PC-3 (cell line): ENCODE data around the gene TJP3. TPM values are rescaled to one million over a fixed set of nuclear protein-coding genes. Genes with fewer than 3 reads are reported as not detected.

Experiments used
- ATAC-seq: fragments of 200-7000 bp; cut with Tn5 transposase; 2 replicates; pipeline ENCODE4 v1.9.1; 2020; ENCODE audit warnings: mild to moderate bottlenecking, moderate library complexity
- BruUV-seq: library from RNA; stranded (reverse); fragments of 400-500 nt; replicated peaks from 2 replicates; lab custom pipeline; 2021; lab: Mats Ljungman, UMichigan
- CTCF ChIA-PET: fragments of 300-600 bp; sonication (Branson Sonifier 250); formaldehyde crosslinking; loops from one replicate; lab custom pipeline; 2022; ENCODE audit warnings: antibody characterized with exemption; lab: Charles Lee
- POLR2A ChIA-PET: fragments of 300-600 bp; sonication (Branson Sonifier 250); formaldehyde crosslinking; loops from one replicate; lab custom pipeline; 2022; ENCODE audit warnings: antibody characterized with exemption; ENCODE audit not compliant: unreplicated experiment; lab: Charles Lee
- DNase-seq: peaks from one replicate; pipeline ENCODE4 v3.0.0-alpha.2; 2015
- H2AFZ ChIP-seq: fragments of 300-600 bp; sonication (generic); 2 replicates; pipeline ENCODE4 v1.6.0; 2016; ENCODE audit warnings: antibody characterized with exemption, low read length
- H3F3A ChIP-seq: fragments of 300-600 bp; sonication (generic); one replicate; pipeline ENCODE4 v1.6.0; 2017; ENCODE audit warnings: antibody characterized with exemption, low read length, control low read depth, mild to moderate bottlenecking; ENCODE audit not compliant: unreplicated experiment
- H3K27ac ChIP-seq: fragments of 300-600 bp; sonication (generic); 2 replicates; pipeline ENCODE4 v1.5.1; 2016; ENCODE audit warnings: mild to moderate bottlenecking, low read length
- H3K27me3 ChIP-seq: fragments of 300-600 bp; sonication (generic); 2 replicates; pipeline ENCODE4 v1.6.1; 2016; ENCODE audit warnings: low read length, mixed read lengths
- H3K36me3 ChIP-seq: fragments of 300-600 bp; sonication (generic); 2 replicates; pipeline ENCODE4 v1.6.1; 2016; ENCODE audit warnings: low read depth, mixed run types, low read length, mixed read lengths
- H3K4me1 ChIP-seq: fragments of 300-600 bp; sonication (generic); 2 replicates; pipeline ENCODE4 v1.5.1; 2016; ENCODE audit warnings: low read length; ENCODE audit not compliant: insufficient read depth
- H3K4me2 ChIP-seq: fragments of 300-600 bp; sonication (generic); 2 replicates; pipeline ENCODE4 v1.6.0; 2016; ENCODE audit warnings: low read length
- H3K4me3 ChIP-seq: fragments of 300-600 bp; sonication (generic); 2 replicates; pipeline ENCODE4 v1.5.1; 2016; ENCODE audit warnings: mild to moderate bottlenecking, low read length, mixed read lengths
- H3K79me2 ChIP-seq: fragments of 300-600 bp; sonication (generic); 2 replicates; pipeline ENCODE4 v1.6.1; 2017; ENCODE audit warnings: low read length, mixed read lengths
- H3K9ac ChIP-seq: fragments of 300-600 bp; sonication (generic); 2 replicates; pipeline ENCODE4 v1.6.0; 2016; ENCODE audit warnings: mild to moderate bottlenecking, low read length
- H3K9me2 ChIP-seq: fragments of 300-600 bp; sonication (generic); replicated peaks from 2 replicates; pipeline ENCODE4 v1.6.1; 2016; ENCODE audit warnings: mixed run types, low read length, mixed read lengths
- H3K9me3 ChIP-seq: fragments of 300-600 bp; sonication (generic); 2 replicates; pipeline ENCODE4 v1.6.1; 2016; ENCODE audit warnings: low read length, mixed read lengths
- H4K20me1 ChIP-seq: fragments of 300-600 bp; sonication (generic); 2 replicates; pipeline ENCODE4 v1.6.1; 2016; ENCODE audit warnings: low read length, mixed read lengths
- EZH2 ChIP-seq: fragments of 300-600 bp; sonication (generic); IDR thresholded peaks from one replicate; pipeline ENCODE4 v1.6.1; 2017; ENCODE audit warnings: antibody characterized with exemption, mild to moderate bottlenecking, low read length; ENCODE audit not compliant: unreplicated experiment
- EZH2phosphoT487 ChIP-seq: fragments of 300-600 bp; sonication (generic); IDR thresholded peaks from 2 replicates; pipeline ENCODE4 v1.6.1; 2018; ENCODE audit warnings: mild to moderate bottlenecking, antibody characterized with exemption, low read length, borderline replicate concordance
- intact Hi-C: fragments of 100-400 bp; cut with micrococcal nuclease; formaldehyde crosslinking; loops from 2 replicates; pipeline ENCODE4 v1.9.0; 2023
- total RNA-seq: library from RNA; depleted of rRNA; stranded (reverse); fragments of >200 nt; gene quantifications from 2 replicates; pipeline ENCODE4 v1.2.3, GENCODE V29; 2014
- TF ChIP-seq, protein P1 (sequence below): fragments of 300-600 bp; sonication (generic); conservative IDR thresholded peaks from 2 replicates; pipeline ENCODE4 v1.5.1; 2017; ENCODE audit warnings: antibody characterized with exemption, low read depth, mild to moderate bottlenecking, low read length

Gene TJP3
- total RNA-seq, 1 experiment from 2014 or later = 11.7 TPM

GRCh38 chr19:3768748-3769099 lies 60.5 kb downstream of the TJP3 start:
- no peaks in the 10 kb centered on the region for H3F3A ChIP-seq
- ChIA-PET CTCF (no interaction called here), POLR2A (no interaction called here)
- H3K4me1 ChIP-seq = no peaks in the 10 kb centered on the region
- TF ChIP-seq, protein P1, sequence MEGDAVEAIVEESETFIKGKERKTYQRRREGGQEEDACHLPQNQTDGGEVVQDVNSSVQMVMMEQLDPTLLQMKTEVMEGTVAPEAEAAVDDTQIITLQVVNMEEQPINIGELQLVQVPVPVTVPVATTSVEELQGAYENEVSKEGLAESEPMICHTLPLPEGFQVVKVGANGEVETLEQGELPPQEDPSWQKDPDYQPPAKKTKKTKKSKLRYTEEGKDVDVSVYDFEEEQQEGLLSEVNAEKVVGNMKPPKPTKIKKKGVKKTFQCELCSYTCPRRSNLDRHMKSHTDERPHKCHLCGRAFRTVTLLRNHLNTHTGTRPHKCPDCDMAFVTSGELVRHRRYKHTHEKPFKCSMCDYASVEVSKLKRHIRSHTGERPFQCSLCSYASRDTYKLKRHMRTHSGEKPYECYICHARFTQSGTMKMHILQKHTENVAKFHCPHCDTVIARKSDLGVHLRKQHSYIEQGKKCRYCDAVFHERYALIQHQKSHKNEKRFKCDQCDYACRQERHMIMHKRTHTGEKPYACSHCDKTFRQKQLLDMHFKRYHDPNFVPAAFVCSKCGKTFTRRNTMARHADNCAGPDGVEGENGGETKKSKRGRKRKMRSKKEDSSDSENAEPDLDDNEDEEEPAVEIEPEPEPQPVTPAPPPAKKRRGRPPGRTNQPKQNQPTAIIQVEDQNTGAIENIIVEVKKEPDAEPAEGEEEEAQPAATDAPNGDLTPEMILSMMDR = no peak
- TF ChIP-seq EZH2 = no peak
- no peak for TF ChIP-seq EZH2phosphoT487
- H3K79me2 ChIP-seq = no peaks in the 10 kb centered on the region
- no peak overlapping the region for H3K4me3 ChIP-seq
- BruUV-seq = no TSS peak
- H3K27me3 ChIP-seq = no peaks in the 10 kb centered on the region
- H3K9ac ChIP-seq = no peak overlapping the region
- H2AFZ ChIP-seq = no peak overlapping the region
- no peaks in the 10 kb centered on the region for H4K20me1 ChIP-seq
- no peaks in the 10 kb centered on the region for H3K9me2 ChIP-seq
- ATAC-seq (no peak), DNase-seq (no peak)
- intact Hi-C loops = no loop called here
- H3K27ac ChIP-seq = no peak overlapping the region
- H3K4me2 ChIP-seq = no peak overlapping the region
- no peaks in the 10 kb centered on the region for H3K36me3 ChIP-seq
- H3K9me3 ChIP-seq = no peaks in the 10 kb centered on the region

DNA sequence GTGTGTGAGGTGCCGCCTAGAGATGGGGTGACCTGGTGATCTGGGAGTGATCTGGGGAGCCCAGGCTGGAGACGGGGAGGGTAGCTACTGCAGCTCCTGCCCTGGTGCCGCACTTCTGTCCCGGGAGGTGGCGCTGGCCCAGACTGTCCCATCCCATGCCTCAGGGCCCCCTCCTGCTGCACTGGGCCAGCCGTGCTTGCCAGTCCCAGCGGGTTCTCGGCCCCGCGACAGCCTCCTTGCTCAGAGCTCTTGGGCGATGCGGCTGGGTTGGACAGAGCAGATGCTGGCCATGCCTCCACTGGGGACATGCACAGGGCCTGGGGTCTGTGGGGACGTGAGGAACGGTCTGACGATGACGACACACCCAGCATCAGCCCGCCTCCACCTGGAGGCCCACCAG lies 61.3 kb downstream of the TJP3 start:
- CTCF ChIA-PET = no interaction called here
- ATAC-seq (no peak), DNase-seq (no peak)
- intact Hi-C loops = no loop called here
- Histone ChIP-seq H3K79me2 (no peaks in the 10 kb centered on the region), H3K4me3 (no peak overlapping the region), H3K36me3 (no peaks in the 10 kb centered on the region), H3F3A (no peaks in the 10 kb centered on the region), H3K4me2 (no peak overlapping the region), H3K4me1 (no peaks in the 10 kb centered on the region), H3K27ac (no peak overlapping the region), H4K20me1 (no peaks in the 10 kb centered on the region), H3K9me2 (no peaks in the 10 kb centered on the region), H3K27me3 (no peaks in the 10 kb centered on the region), H3K9ac (no peak overlapping the region), H2AFZ (no peak overlapping the region), H3K9me3 (no peaks in the 10 kb centered on the region)
- TF ChIP-seq EZH2phosphoT487 (no peak), EZH2 (no peak)
- TF ChIP-seq, protein P1 = no peak
- POLR2A ChIA-PET = no interaction called here
- no TSS peak for BruUV-seq

GRCh38 chr19:3770136-3770999 lies 62.2 kb downstream of the TJP3 start:
- Histone ChIP-seq H3K4me2 (no peak overlapping the region), H3K27me3 (no peaks in the 10 kb centered on the region), H3K9me2 (no peaks in the 10 kb centered on the region), H4K20me1 (no peaks in the 10 kb centered on the region), H3K4me1 (no peaks in the 10 kb centered on the region), H3K27ac (no peak overlapping the region), H3F3A (no peaks in the 10 kb centered on the region), H3K9me3 (no peaks in the 10 kb centered on the region), H3K79me2 (no peaks in the 10 kb centered on the region), H3K9ac (no peak overlapping the region), H3K4me3 (no peak overlapping the region), H2AFZ (no peak overlapping the region), H3K36me3 (no peaks in the 10 kb centered on the region)
- ChIA-PET POLR2A (no interaction called here), CTCF (no interaction called here)
- intact Hi-C loops = no loop called here
- no TSS peak for BruUV-seq
- DNase-seq = no peak
- no peak for ATAC-seq
- no peak for TF ChIP-seq EZH2
- no peak for TF ChIP-seq EZH2phosphoT487
- TF ChIP-seq, protein P1 = no peak
